Activated CD4-positive, alpha-beta T cell treated with anti-CD3 and anti-CD28 coated beads for 1 hour (primary cell): Measurements from ENCODE around the gene NDUFAF8.
A peak's percentile ranks its signal among the peaks of the same experiment; 100 is the strongest.

ENCODE experiments used
- DNase-seq: peaks from one replicate; pipeline ENCODE4 v3.0.0-alpha.2; 2020

NDUFAF8 gene

GRCh38 chr17:81238815-81239713 lies at the start of gene NDUFAF8, which contains the start of gene TEPSIN:
Gene NDUFAF8 (plus strand): TSS chr17:81239318. CDS start chr17:81239364, 46 bp downstream.
Gene TEPSIN (minus strand): TSS chr17:81239055. CDS start chr17:81239033, 22 bp downstream.
- DNase-seq: peak; percentile 93

DNA sequence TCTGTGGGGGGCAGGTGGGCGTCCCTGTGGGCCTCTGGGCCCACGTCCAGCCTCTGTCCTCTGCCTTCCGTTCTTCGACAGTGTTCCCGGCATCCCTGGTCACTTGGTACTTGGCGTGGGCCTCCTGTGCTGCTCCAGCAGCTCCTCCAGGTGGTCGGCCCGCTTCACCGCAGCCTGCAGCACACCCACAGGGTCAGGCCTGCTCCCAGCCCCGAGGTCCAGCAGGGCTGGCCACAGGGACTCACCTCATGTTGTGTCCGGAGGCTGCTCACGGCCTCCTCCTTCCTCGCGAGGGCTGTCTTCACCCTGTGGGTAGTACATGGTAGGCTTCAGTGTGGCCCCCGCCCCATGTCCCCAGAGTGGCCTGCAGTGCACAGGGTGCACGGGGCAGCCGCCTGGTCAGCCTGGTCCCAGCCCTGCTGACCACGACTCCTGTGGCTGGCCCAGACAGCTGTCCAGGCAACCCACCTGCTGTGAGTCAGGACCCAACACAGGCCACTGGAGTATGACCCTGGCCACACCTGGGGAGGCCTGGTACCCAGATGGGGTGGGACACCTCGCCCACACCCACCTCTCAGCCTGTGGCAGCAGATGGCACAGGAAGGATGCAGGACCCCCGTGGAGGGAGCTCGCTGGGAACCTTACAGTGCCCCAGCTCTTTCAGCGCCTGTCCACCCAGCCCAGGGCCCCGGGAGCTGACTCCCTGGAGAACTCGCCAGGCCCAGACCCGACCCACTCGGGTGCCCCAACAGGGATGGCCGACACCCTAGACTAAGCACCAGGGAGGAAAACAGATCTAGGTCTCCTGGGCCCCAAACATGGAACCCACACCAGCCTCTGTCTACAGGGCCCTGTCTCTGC lies 49.2 kb upstream of the NDUFAF8 start:
- no peak for DNase-seq

GRCh38 chr17:81190591-81190990 lies 48.5 kb upstream of the NDUFAF8 start:
- DNase-seq: no peak

DNA sequence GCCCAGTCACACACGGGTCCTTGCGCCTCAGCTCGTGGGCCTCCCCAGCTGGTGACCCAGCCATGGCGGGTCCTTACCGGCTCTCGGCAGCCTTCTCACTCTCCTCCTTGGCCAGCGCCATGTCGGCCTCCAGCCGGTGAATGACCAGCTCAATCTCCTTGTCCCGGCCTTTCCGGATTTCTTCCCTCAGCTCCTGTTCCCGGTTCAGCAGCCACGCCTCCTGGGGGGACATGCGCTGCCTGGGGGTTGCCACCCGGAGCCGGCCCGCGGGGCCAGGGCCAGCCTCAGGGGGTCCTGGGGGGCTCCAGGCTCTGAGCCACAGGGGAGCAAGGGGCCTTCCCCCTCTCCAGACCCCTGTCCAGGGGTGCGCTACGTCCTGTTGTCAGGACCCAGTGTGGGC lies 48.0 kb upstream of the NDUFAF8 start:
- no peak for DNase-seq

DNA sequence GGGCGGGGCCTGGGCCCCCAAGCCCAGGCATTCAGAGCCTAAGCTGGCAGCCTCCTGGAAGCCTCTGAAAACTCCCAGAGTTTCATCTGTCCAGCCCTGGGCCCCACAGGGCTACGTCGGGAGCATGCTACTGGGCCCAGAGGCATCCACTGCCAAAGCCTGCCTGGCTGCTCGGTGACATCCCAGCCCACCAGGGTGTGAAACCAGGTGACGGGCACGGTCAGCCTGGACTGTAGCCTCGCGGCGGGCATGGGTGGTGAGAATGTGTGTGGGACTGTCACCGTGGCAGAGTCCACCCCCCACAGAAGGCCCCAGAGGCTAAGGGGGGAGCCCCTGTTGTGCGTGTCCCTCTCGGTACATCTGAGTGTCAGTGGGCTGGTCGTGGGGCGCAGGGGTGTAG lies 47.5 kb upstream of the NDUFAF8 start:
- no peak for DNase-seq

DNA sequence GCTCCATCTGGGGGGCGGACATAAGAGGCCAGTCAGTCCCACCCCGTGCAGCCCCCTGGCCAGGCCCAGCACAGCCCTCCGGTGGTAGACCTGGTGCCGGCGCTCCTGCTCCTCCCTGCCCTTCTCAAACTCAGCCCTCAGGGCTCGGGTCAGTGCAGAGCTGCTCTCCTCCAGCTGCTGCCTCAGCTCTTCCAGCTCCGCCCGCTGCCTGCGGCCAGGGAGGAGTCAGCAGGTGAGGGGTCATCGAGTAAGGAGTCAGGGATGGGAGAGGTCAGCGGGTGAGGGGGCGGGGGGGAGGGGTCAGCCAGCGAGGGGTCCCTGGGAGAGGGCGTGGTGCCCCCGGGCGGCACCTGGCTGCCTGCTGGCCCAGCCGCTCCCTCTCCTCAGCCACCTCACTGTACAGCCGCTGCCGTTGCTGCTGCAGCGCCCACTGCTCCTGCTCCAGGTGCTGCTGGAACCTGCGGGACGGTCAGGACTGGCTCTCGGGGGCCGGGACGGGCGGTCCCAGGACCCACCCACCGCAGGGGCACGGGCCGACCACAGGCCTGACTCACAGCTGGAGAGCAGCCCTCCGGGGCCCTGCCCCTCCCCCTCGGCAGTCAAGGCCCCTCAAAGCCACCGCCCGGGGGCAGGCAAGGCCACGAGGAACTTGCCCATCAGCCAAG lies 46.6 kb upstream of the NDUFAF8 start:
- DNase-seq: no peak

- no peak for DNase-seq
Measured at GRCh38 chr17:81193051-81193410, 46.1 kb upstream of the NDUFAF8 start.

- no peak for DNase-seq
Measured at GRCh38 chr17:81193470-81194224, 45.5 kb upstream of the NDUFAF8 start.

GRCh38 chr17:81194225-81194760 lies 44.8 kb upstream of the NDUFAF8 start:
- no peak for DNase-seq

DNA sequence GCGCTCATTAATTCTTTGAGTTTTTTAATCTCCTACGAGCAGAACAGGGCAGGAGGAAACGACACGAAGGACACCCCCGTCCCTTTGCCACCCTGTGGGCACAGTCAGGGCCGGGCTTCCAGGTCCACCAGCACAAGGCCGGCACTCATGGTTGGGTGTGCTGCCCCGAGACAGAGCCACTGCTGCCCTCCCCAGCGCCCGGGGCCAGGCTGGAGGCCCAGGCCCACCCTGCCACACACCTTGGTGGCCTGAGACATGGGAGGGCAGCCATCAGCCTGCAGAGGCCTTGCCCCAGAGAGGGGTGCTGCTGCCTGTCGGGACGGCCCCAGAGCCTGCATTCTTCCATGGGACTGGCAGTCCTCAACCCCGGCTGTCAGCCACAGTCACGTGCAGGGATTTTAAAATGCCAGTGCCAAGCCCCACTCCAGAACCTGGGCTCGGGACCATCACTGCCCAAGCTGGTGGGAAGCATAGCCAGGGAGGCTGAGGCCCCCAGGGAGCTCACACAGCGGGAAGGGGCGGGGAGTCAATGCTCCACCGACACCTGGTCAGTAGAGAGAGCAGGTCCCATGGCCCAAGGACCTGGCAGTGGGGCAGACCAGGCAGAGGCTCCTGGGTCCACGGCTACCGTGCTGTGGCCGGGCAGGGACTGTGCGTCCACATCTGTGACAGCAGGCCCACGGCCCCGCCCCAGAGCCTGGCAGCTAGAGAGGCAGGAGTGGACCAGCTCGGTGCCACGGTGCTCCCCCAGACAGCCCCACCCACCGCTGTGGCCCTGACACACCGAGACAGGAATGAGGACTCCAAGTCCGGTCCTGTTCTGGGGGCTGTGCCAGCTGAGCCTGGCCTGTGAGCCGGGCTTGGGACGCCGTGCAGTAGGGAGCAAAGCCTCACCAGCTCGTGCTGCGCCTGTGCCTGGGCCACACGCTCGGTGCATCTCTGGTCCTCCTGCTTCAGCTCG lies 43.9 kb upstream of the NDUFAF8 start:
- DNase-seq: no peak

- no peak for DNase-seq
Measured at GRCh38 chr17:81195941-81196495, 43.1 kb upstream of the NDUFAF8 start.

- no peak for DNase-seq
Measured at GRCh38 chr17:81196505-81197408, 42.4 kb upstream of the NDUFAF8 start.

- no peak for DNase-seq
Measured at GRCh38 chr17:81197409-81197795, 41.7 kb upstream of the NDUFAF8 start.

- DNase-seq: no peak
Measured at GRCh38 chr17:81197831-81198490, 41.2 kb upstream of the NDUFAF8 start.

- DNase-seq: no peak
Measured at GRCh38 chr17:81198826-81199481, 40.2 kb upstream of the NDUFAF8 start.

DNA sequence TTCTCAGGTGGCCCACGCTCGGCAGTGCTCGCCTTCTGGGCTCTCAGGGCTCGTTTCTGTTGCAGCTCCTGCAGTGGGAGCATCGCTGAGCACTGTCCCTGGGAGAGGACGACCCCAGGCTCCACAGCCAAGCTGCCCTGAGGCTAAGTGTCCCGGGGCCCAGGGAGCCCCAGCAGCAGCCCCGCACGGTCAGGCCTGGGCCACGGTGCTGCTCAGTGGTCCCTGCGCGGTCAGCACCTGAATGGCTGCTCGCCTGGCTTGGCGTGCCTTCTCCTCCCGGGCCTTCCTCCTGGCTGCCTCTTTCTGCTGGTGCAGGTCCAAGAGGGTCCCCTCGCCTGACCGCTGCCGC lies 39.7 kb upstream of the NDUFAF8 start:
- DNase-seq: no peak

DNA sequence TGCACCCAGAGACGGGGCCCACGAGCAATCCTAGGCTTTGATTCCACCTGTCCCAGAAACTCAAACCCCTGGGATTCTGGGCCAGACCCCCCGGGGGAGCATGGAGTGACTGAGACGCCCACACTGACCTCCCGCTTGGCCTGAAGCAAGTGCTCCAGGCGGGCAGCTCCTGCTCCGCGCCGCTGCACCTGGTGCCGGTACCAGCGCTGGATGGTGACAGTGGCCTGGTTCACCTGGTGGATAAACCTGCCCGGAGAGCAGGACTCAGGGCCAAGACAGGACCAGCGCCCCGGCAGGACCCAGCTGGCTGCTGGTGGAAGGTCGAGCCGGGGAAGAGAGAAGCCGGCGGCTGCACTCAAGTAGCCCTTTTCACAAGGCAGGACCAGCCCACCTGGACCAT lies 38.9 kb upstream of the NDUFAF8 start:
- DNase-seq: no peak
